Astrocyte (in vitro differentiated cells and primary cell): ENCODE data around the gene NIPSNAP3A. TPM values are rescaled to one million over a fixed set of nuclear protein-coding genes. Genes with fewer than 3 reads are reported as not detected.
A peak's percentile ranks its signal among the peaks of the same experiment; 100 is the strongest.

Experiments
- DNase-seq: peaks from one replicate; pipeline ENCODE4 v3.0.0-alpha.2; 2010; ENCODE audit warnings: low read depth
- FAIRE-seq: peaks from 2 replicates; lab custom pipeline; 2011; peaks lifted over from hg19 to GRCh38; lab: Jason Lieb, UNC
- H2AFZ ChIP-seq: 2 replicates; pipeline ENCODE4 v1.6.0; 2012; ENCODE audit warnings: low read depth, low read length, inconsistent platforms
- H3K27ac ChIP-seq: 2 replicates; pipeline ENCODE4 v1.5.1; 2011; ENCODE audit warnings: low read depth, low read length, inconsistent platforms
- H3K27me3 ChIP-seq: 2 replicates; pipeline ENCODE4 v1.6.0; 2011; ENCODE audit warnings: low read length, inconsistent platforms; ENCODE audit not compliant: insufficient read depth
- H3K36me3 ChIP-seq: 2 replicates; pipeline ENCODE4 v1.5.1; 2011; ENCODE audit warnings: low read length, inconsistent platforms; ENCODE audit not compliant: insufficient read depth
- H3K4me1 ChIP-seq: 2 replicates; pipeline ENCODE4 v1.5.1; 2011; ENCODE audit warnings: low read length, inconsistent platforms; ENCODE audit not compliant: insufficient read depth
- H3K4me2 ChIP-seq: 2 replicates; pipeline ENCODE4 v1.6.0; 2012; ENCODE audit warnings: low read length, inconsistent platforms
- H3K4me3 ChIP-seq: 2 replicates; pipeline ENCODE4 v1.5.1; 2011; ENCODE audit warnings: low read depth, mild to moderate bottlenecking, low read length, inconsistent platforms; ENCODE audit not compliant: insufficient read depth
- H3K79me2 ChIP-seq: 2 replicates; pipeline ENCODE4 v1.6.0; 2012; ENCODE audit warnings: mild to moderate bottlenecking, low read length, inconsistent platforms; ENCODE audit not compliant: insufficient read depth
- H3K9ac ChIP-seq: 2 replicates; pipeline ENCODE4 v1.6.0; 2012; ENCODE audit warnings: mild to moderate bottlenecking, low read length, inconsistent platforms
- H3K9me3 ChIP-seq: 2 replicates; pipeline ENCODE4 v1.5.1; 2012; ENCODE audit warnings: low read depth, mild to moderate bottlenecking, low read length, inconsistent platforms; ENCODE audit not compliant: insufficient read depth
- H4K20me1 ChIP-seq: 2 replicates; pipeline ENCODE4 v1.6.0; 2012; ENCODE audit warnings: low read length, inconsistent platforms; ENCODE audit not compliant: insufficient read depth
- H3K27ac Mint-ChIP-seq: one replicate; pipeline ENCODE4 v1.8.0; 2021; ENCODE audit warnings: mild to moderate bottlenecking, mixed read lengths; ENCODE audit not compliant: unreplicated experiment
- H3K27me3 Mint-ChIP-seq: one replicate; pipeline ENCODE4 v1.8.0; 2021; ENCODE audit warnings: low read depth, mixed read lengths; ENCODE audit not compliant: unreplicated experiment
- H3K36me3 Mint-ChIP-seq: one replicate; pipeline ENCODE4 v1.8.0; 2021; ENCODE audit warnings: low read depth, mixed read lengths; ENCODE audit not compliant: unreplicated experiment
- H3K4me1 Mint-ChIP-seq: one replicate; pipeline ENCODE4 v1.8.0; 2021; ENCODE audit warnings: low read depth, mixed read lengths; ENCODE audit not compliant: unreplicated experiment
- H3K4me3 Mint-ChIP-seq: one replicate; pipeline ENCODE4 v1.8.0; 2021; ENCODE audit warnings: mild to moderate bottlenecking, moderate library complexity, mixed read lengths; ENCODE audit not compliant: unreplicated experiment
- H3K9me3 Mint-ChIP-seq: one replicate; pipeline ENCODE4 v1.8.0; 2021; ENCODE audit warnings: mild to moderate bottlenecking, mixed read lengths; ENCODE audit not compliant: unreplicated experiment
- EZH2 ChIP-seq: IDR thresholded peaks from 2 replicates; pipeline ENCODE4 v1.6.1; 2012; ENCODE audit warnings: mild to moderate bottlenecking, low read length, inconsistent platforms; ENCODE audit not compliant: insufficient read depth
- total RNA-seq: library from RNA; stranded (reverse); gene quantifications from 2 replicates; pipeline ENCODE4 v1.2.1, GENCODE V29; 2021
- TF ChIP-seq, protein P1 (sequence below): IDR thresholded peaks from 2 replicates; pipeline ENCODE4 v1.5.1; 2011; ENCODE audit warnings: low read depth, mild to moderate bottlenecking, inconsistent platforms, low read length, moderate library complexity; ENCODE audit not compliant: insufficient read depth

The NIPSNAP3A gene
- total RNA-seq, 1 donor from 2014 or later: 25.9 TPM

DNA sequence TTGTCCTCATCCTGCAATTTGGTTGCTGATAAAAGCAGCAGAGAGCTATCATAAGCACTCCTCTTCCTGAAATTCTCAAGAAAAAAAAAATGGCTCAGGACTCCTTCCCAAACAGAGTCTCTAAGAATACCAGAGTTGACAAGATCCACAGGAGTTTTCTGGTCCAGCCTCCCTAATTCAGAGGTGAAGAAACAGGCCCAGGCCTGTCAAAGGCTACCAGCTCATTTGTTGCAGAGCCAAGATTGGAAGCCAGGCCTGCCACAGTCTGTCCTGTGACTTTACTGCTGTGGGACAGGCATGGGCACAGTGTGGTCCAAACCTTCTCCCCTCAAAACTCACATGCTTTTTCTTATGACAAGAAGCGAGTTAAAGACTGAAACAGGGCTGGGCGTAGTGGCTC, 58.0 kb downstream of the NIPSNAP3A start:
- H3K27ac ChIP-seq: no peak overlapping the region
- no peak overlapping the region for H3K9ac ChIP-seq

DNA sequence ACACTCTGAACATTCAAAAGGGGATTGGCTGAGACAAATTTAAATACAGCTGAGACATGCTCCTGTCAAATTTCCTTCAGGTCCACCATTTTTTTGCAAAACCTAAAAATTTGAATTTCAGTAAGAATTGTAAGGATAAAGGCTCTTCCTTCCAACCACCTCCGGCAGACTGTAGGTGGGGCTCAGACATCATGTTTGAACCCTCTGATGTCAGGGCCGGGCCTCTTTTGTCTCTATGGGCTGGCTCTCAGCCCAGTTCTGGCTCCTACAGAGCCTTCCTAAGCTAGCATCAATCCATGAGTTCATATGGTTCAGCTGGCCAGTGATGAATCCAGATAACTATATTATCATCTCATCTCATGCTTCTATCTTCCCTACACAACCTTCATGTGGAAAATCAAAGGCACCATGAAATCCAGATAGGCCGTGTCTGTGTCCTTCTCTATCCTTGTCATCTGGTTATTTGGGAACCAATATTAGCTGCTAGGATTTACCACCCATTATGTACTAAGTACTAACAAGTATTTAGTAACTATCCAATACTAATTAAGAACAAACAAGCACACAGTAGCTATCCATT, 60.6 kb downstream of the NIPSNAP3A start:
- H3K79me2 ChIP-seq: no peaks in the 10 kb centered on the region
- H3K4me2 ChIP-seq: no peak overlapping the region
- H3K9me3 Mint-ChIP-seq: no peaks in the 10 kb centered on the region
- H3K27me3 Mint-ChIP-seq: no peaks in the 10 kb centered on the region
- no peak for TF ChIP-seq EZH2
- TF ChIP-seq, protein P1, sequence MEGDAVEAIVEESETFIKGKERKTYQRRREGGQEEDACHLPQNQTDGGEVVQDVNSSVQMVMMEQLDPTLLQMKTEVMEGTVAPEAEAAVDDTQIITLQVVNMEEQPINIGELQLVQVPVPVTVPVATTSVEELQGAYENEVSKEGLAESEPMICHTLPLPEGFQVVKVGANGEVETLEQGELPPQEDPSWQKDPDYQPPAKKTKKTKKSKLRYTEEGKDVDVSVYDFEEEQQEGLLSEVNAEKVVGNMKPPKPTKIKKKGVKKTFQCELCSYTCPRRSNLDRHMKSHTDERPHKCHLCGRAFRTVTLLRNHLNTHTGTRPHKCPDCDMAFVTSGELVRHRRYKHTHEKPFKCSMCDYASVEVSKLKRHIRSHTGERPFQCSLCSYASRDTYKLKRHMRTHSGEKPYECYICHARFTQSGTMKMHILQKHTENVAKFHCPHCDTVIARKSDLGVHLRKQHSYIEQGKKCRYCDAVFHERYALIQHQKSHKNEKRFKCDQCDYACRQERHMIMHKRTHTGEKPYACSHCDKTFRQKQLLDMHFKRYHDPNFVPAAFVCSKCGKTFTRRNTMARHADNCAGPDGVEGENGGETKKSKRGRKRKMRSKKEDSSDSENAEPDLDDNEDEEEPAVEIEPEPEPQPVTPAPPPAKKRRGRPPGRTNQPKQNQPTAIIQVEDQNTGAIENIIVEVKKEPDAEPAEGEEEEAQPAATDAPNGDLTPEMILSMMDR: peak; percentile 34
- H4K20me1 ChIP-seq: peaks cover 29% of the 10 kb centered on the region
- no peak overlapping the region for H2AFZ ChIP-seq
- no peaks in the 10 kb centered on the region for H3K9me3 ChIP-seq
- DNase-seq (peak; percentile 26), FAIRE-seq (no peak)
- no peaks in the 10 kb centered on the region for H3K27me3 ChIP-seq
- no peak overlapping the region for H3K4me3 Mint-ChIP-seq
- H3K4me1 Mint-ChIP-seq: peaks cover 11% of the 10 kb centered on the region
- peaks cover 34% of the 10 kb centered on the region for H3K36me3 Mint-ChIP-seq
- peaks cover 40% of the 10 kb centered on the region for H3K36me3 ChIP-seq
- no peak overlapping the region for H3K9ac ChIP-seq
- H3K4me3 ChIP-seq: no peak overlapping the region
- H3K27ac Mint-ChIP-seq: no peak overlapping the region
- no peak overlapping the region for H3K27ac ChIP-seq
- peaks cover 13% of the 10 kb centered on the region for H3K4me1 ChIP-seq

More for the DNA sequence above, 58.0 kb downstream of the NIPSNAP3A start:
- DNase-seq (no peak), FAIRE-seq (no peak)
- Mint-ChIP-seq H3K27ac (no peak overlapping the region), H3K4me1 (no peaks in the 10 kb centered on the region), H3K9me3 (no peaks in the 10 kb centered on the region), H3K27me3 (no peaks in the 10 kb centered on the region), H3K4me3 (no peak overlapping the region), H3K36me3 (peaks cover 22% of the 10 kb centered on the region)
- Histone ChIP-seq H3K79me2 (no peaks in the 10 kb centered on the region), H2AFZ (no peak overlapping the region), H3K27me3 (no peaks in the 10 kb centered on the region), H3K9me3 (no peaks in the 10 kb centered on the region), H3K4me3 (no peak overlapping the region), H3K36me3 (peaks cover 48% of the 10 kb centered on the region), H3K4me2 (no peak overlapping the region), H3K4me1 (peaks cover 2% of the 10 kb centered on the region), H4K20me1 (peaks cover 20% of the 10 kb centered on the region)
- TF ChIP-seq, protein P1: no peak
- no peak for TF ChIP-seq EZH2

Other genes starting within 250 kb of the NIPSNAP3A start
- not detected in 2 replicates for gene OR13F1, start 243.4 kb upstream of the NIPSNAP3A start, total RNA-seq
- gene OR13C4, start 220.5 kb upstream of the NIPSNAP3A start, total RNA-seq: not detected in 2 replicates
- gene OR13C3, start 210.8 kb upstream of the NIPSNAP3A start, total RNA-seq: not detected in 2 replicates
- gene OR13C8, start 178.5 kb upstream of the NIPSNAP3A start, total RNA-seq: not detected in 2 replicates
- gene OR13C5, start 148.3 kb upstream of the NIPSNAP3A start, total RNA-seq: not detected in 2 replicates
- not detected in 2 replicates for gene OR13C2, start 142.1 kb upstream of the NIPSNAP3A start, total RNA-seq
- not detected in 2 replicates for gene OR13C9, start 129.5 kb upstream of the NIPSNAP3A start, total RNA-seq
- not detected in 2 replicates for gene OR13D1, start 53.2 kb upstream of the NIPSNAP3A start, total RNA-seq
- 0.23 and 0.91 TPM in 2 replicates for gene NIPSNAP3B, start 16.4 kb downstream of the NIPSNAP3A start, total RNA-seq
- gene ABCA1, start 180.5 kb downstream of the NIPSNAP3A start, total RNA-seq: 109 and 125 TPM in 2 replicates